ENCODE data around the gene IFRD2.
"Not testable (repeated sequence)": the region's sequence is repeated elsewhere in the genome, so short reads cannot be mapped to it uniquely, and the experiment has no call there.

Gene IFRD2

DNA sequence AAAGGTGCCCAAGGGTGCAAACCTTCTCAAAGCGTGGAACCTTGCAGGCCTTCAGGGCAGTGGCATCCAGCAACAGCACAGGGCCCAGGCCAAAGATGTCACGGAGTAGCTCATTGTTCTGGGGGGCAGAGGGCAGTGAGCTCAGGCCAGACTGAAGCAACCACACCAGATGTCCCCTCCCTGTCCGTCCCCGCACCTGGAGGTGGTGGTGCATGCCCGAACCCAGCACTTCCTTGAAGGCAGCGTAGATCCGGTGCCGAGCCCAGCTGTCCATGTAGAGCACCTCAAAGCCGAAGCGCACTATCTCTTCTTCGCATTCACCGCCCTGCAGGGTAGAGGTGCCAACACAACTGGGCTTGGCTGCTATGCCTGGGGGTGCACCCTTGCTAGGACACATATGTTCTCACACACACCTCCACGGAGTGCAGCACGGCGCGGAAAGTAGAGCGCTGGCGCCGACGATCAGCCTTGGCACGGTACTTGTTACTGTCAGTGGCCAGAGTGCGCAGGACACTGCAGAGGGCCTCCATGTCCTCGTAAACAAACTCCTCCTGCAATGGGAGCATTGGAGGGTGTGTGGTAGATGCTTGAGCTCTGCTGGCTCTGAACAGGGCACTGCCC, 3.7 kb downstream of the IFRD2 start:
- TF ChIP-seq, protein P1, sequence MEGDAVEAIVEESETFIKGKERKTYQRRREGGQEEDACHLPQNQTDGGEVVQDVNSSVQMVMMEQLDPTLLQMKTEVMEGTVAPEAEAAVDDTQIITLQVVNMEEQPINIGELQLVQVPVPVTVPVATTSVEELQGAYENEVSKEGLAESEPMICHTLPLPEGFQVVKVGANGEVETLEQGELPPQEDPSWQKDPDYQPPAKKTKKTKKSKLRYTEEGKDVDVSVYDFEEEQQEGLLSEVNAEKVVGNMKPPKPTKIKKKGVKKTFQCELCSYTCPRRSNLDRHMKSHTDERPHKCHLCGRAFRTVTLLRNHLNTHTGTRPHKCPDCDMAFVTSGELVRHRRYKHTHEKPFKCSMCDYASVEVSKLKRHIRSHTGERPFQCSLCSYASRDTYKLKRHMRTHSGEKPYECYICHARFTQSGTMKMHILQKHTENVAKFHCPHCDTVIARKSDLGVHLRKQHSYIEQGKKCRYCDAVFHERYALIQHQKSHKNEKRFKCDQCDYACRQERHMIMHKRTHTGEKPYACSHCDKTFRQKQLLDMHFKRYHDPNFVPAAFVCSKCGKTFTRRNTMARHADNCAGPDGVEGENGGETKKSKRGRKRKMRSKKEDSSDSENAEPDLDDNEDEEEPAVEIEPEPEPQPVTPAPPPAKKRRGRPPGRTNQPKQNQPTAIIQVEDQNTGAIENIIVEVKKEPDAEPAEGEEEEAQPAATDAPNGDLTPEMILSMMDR (IDR thresholded peaks at IDR 0.05; ENCODE audit: borderline replicate concordance, insufficient read depth, low read depth, low read length): no peak
- no peak overlapping the region for H3K4me3 ChIP-seq (ENCODE audit: low read depth, low read length)

DNA sequence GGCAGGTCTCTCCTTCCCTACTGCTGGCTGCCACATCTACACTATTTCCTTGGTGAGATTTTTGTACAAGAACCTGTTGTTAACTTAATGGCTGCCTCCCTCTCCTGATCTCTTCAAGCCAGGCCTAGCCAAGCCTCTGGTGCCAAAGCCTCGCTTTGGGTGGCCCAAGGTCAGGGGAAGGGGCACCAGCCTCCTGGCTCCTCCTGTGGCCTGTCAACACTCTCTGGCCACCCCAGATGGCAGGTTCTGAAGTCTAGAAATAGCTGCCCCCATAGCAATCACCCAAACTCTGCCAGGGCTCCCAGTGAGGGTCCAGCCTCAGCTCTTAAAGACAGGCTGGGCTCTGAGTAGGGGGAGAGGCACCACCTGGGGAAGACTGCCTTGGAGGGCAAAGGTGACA, 5.0 kb downstream of the IFRD2 start:
- TF ChIP-seq, protein P1 (IDR thresholded peaks at IDR 0.05; ENCODE audit: borderline replicate concordance, insufficient read depth, low read depth, low read length): no peak
- H3K4me3 ChIP-seq (ENCODE audit: low read depth, low read length): no peak overlapping the region

DNA sequence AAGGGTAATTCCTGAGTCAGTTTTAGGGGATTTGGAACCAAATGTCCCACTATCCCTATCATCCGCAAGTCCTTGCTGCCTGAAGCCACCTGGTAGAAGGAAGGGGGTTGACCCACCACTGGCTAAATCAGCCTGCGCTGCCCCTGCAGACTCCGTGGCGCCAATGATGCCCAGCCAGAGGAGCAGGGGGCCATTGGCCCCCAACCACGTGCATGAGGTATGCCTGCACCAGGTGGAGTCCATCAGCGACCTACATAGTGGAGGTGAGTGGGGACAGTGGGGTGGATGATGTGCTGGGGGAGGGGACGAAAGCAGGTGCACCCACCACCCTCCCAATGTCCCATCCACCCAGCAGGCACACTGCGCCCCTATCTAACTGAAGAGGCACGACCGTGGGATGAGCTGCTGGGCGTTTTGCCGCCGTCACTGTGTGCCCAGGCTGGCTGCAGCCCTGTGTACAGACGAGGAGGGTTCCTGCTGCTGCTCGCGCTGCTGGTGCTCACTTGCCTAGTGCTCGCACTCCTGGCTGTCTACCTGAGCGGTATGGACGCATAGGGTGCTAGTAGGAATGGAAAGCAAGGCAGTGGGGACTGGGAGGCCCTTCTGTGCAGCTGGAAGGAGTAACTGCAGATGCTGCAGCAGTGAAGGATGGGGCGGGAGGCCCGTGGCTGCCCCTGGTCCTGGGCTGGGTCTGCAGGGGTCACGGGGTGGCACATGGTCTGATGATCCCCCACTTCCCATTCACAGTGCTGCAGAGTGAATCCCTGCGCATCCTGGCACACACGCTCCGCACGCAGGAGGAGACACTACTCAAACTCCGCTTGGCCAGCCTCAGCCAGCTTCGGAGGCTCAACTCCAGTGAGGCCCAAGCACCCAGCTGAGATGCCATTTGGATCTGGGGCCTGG, 5.7 kb downstream of the IFRD2 start:
- H3K4me3 ChIP-seq (ENCODE audit: low read depth, low read length): no peak overlapping the region
- TF ChIP-seq, protein P1 (IDR thresholded peaks at IDR 0.05; ENCODE audit: borderline replicate concordance, insufficient read depth, low read depth, low read length): no peak

DNA sequence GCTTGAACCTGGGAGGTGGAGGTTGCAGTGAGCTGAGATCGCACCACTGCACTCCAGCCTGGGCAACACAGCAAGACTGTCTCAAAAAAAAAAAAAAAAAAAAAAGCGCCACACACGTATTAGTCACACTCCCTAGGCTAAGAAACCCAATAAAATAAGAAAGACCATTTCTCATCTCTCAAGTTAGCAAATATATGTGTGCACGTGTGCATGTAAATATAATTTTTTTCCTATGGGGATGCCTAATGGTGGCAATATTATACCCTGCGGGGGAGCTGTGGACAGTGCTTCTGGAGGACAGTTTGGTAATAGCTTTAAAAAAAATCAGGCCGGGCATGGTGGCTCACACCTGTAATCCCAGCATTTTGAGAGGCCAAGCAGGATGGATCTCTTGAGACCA, 8.1 kb downstream of the IFRD2 start:
- not testable (repeated sequence) for H3K4me3 ChIP-seq (ENCODE audit: low read depth, low read length)

DNA sequence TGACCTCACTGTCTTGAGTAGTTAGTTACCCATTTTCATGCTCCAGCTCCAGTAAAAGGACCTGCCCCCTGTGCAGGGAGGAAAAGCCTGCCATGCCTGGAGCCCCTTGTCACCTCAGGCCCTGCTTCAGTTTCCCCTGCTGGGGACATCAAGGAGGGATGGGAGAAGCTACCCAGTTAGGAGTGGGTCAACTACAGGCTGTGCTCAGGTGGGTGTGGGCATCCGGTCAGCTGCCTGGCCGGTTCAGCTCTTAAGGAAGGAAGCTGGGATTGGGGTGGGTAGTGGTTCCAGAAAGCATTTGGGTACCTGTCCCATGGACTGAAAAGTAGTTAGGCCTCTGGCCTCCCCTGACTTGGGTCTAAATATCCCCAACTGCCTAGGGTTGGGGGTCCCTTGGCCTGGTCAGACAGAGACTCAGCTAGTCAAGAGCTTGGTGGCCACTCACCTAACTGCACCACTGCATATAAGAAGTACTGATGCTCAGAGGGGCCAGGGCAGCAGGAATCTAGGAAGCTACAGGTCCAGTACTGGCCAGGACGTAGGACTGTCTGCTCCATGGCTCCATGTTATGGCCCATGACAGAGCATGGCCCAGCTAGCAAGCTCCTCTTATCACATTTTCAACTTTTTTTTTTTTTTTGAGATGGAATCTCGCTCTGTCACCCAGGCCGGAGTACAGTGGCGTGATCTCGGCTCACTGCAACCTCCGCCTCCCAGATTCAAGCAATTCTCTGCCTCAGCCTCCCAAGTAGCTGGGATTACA, 12.8 kb downstream of the IFRD2 start:
- no peak overlapping the region for H3K4me3 ChIP-seq (ENCODE audit: low read depth, low read length)
- TF ChIP-seq, protein P1 (IDR thresholded peaks at IDR 0.05; ENCODE audit: borderline replicate concordance, insufficient read depth, low read depth, low read length): no peak

DNA sequence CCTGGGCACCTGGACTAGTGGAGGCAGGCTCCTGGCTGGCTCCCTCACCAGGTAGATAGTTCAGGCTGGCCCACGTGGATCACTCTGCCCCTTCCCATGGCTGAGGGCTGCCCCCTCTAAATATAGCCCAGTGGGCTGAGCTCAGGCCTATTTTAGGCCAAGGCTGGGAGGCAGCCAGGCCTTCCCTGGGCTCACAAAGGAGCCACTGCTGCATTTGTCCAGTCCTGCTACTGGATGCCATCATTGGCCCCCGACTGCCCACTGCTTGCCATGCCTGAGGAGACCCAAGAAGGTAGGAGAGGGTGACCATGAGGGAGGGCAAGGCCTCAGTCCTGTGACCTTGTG, 13.4 kb downstream of the IFRD2 start, which contains the start of gene LSMEM2:
Gene LSMEM2 (plus strand): TSS at position 208 of the 345 bp plus-strand sequence. CDS start 27 bp downstream, at position 235.
- TF ChIP-seq, protein P1 (IDR thresholded peaks at IDR 0.05; ENCODE audit: borderline replicate concordance, insufficient read depth, low read depth, low read length): no peak

DNA sequence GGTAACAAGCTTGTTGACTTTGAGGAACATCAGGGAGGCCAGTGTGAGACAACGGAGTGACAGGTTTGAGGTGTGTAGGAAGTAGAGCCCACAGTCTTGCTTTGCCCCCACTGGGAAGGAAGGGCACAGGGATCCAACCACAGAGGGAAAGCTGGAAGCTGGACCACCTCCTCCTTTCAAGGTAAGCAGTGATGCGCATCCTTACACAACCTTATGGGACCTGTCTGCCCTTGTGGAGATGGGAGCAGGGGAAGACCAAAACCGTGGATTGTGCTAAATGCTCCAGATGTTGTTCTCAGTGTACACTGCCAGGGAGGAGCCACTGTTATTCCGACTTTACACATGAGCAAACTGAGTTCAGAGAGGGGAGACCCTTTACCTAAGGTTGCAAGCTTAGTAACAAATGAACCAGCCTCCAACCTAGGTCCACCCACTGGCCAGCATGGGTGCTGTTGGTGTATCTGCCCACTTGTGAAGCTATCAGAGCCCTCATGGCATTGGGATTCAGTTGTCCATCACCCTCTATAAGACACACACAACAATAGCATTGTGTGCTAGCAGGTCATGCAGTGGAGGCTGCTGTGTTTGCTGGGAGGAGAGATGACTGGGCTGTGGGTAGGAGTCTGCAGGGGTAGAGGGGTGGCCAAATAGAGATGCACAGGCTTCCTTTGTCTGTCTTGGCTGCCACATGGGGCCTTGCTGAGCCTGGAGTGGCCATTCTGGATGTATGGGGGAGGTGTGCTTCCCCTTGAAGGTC, 13.9 kb downstream of the IFRD2 start:
- TF ChIP-seq, protein P1 (IDR thresholded peaks at IDR 0.05; ENCODE audit: borderline replicate concordance, insufficient read depth, low read depth, low read length): no peak
- no peak overlapping the region for H3K4me3 ChIP-seq (ENCODE audit: low read depth, low read length)

More for the DNA sequence above, 13.4 kb downstream of the IFRD2 start, which contains the start of gene LSMEM2:
- H3K4me3 ChIP-seq (ENCODE audit: low read depth, low read length): no peak within 1 kb of the TSS

Data from GM12875 (cell line).